Cerebellar cortex (tissue), 1 donor: Measurements from ENCODE around the gene PRKD3.

Experiments used
- DNase-seq: peaks from one replicate; pipeline ENCODE4 v3.0.0-alpha.2; 2015; ENCODE audit warnings: low spot score

PRKD3 gene

DNA sequence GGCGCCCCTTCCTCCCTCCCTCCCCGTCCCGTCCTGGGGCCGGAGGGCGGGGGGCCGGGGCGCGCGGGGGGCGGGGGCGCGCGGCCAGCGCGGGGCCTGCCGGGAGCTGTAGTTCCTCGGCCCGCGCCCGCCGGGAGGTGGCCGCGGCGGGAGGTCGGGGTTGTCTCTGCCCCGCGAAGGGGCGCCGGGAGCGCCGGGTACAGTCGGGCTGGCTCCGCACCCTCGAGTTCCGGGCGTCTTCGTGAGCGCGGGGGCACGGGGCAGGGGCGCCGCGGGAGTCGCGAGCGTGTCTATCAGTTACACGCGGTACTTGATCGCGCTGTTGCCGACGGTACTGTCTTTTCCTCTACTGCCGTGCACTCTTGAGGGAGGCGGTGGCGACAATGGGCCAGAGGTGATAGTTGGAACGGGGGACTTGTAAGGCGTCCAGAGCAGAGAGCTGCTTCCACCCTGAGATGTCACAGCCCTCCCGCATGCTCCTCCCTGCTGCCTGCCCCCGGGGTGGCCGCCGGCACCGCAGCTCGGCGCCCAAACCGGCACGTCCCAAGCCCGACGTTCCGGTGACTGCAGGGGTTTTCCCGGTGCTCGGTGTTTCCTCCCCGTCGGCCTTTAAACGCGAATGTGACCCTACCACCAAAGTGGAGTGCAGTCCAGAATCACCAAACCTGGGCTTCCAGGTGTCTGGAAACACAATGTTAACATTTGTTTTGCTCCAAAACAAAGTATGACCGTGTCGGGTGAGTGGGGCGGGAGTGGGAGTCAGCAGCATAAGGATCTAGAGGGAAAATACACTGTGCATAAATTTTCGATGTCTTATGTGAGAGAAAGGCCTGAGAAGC is at the start of gene PRKD3:
PRKD3 (minus strand) TSS at position 48 of the 839 bp plus-strand sequence. CDS start 8,309 bp downstream, outside the sequence.
- no peak for DNase-seq

DNA sequence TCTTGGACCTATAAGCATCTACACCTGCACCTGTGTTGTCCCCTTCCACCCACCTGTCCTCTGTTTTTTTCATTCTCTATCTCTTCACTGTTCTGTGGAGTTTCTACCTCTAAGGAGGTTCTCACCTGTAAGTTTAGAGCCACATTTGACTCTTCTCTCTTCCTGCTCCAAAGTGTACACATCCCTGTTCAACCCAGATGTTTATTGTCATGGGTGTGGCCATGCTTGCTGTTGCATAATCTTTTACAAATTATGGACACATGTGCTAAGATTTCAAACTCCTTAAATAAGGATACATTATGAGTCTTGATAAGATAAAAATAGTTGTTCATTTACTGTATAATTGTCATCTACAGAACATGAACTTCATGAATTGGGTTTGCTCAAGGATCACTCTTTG is 47.4 kb upstream of the PRKD3 start:
- no peak for DNase-seq

DNA sequence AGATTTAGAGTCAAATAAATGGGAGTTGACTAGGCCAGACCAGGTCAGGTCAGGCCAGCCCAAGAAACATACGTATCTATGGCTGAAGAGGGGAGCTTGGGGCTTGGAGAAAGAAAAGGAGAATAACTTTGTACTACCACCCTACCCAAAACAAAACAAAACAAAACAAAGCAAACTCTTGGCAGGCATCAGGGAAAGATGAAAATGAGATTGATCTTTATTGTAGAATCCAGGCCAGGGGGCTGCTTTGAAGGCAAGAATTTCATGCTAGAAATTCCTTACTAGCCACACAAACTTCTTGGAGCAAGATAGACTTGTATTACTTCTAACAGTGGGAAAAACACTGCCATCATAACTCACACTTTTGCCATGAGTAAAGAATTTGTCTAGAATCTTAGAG is 46.0 kb upstream of the PRKD3 start:
- no peak for DNase-seq

DNA sequence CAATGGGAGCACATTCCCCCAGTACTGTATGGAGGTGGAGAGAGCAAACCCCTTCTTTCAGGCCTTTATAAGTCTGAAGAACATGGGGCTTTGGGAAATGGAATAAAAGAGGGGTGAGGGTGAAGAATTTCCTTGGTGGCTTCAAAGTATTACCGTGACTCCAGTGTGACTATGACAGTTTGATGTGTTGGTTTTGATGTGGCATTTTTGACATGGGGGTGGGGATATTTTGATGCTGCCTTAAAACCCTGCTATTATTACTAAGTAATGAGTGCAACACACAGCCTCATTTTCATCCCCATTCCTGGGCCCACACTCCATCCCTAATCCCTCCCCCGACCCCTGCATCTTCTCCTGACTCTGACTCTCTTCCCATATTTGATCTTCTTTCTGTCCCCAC is 43.4 kb upstream of the PRKD3 start:
- DNase-seq: no peak

DNA sequence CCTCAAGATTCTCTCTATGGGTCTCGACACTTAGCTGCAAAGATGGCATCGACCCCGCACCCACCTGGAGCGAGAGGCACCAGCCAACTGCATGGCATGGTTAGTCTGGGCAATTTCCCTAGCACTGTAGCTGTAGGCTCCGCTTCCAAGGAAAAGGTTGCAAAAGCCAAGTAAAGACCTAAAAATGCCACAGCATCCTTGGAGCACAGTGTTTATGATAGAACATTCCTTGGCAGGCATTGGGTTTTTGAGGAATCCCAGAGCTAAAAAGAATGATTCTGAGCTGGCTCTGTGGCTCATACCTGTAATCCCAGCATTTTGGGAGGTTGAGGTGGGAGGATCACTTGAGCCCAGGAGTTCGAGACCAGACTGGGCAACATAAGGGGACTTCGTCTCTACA is 42.7 kb upstream of the PRKD3 start:
- DNase-seq: no peak

DNA sequence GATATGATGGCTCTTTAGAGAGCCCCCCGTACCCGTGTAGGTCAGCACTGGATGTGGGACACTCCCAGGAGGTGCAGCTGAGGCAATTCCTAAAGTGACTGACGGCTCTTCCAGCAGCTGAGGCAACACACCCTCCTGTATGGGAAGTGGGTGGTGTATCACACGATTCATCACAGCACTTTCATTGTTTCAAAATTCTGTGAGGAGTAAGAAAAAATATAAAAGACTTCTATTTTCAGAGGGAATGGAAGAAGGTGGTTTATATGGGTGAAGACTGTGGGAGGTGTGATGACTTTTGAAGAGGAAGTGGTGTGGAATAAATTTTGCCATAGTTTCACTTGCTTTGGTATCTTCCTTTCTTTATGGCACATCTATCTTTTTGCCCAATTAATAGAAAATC is 42.1 kb upstream of the PRKD3 start:
- DNase-seq: no peak

DNA sequence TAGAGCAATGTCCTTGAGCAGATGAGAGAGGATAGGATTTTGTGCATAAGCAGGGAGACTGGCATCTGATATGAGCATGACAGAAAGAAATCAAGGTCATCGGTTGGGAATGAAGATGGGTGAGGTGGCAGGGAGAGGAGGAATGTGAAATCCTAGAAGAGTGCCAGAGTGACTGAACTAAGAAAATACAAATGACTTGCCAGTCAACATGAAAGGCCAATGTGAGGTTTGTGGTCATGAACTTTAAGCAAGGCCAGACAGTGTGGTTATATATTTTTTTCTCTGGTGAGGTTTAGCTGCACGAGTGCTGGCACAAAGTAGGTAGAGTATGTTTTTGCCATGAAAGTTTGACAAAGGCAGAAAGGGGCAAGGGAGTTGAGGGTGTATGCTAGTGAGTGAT is 41.0 kb upstream of the PRKD3 start:
- DNase-seq: no peak

DNA sequence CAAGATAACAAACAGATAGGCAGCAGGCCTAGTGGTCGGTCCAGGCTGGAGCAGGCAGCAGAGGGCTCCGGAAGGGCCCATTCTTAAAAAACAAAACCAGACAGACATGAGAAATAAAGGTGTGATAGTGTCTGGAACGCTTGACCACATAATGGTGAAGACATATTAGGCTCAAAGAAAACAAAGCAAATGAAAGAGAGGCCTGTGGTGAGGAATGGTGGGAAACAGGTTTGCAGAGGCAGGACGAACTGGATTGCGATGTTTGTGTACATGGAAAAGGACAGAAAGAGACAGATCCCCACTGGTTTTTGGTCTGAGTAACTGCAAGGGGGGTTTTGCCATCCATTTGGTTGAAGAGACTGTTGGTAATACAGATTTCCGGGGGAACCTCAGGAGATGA is 39.7 kb upstream of the PRKD3 start:
- no peak for DNase-seq

DNA sequence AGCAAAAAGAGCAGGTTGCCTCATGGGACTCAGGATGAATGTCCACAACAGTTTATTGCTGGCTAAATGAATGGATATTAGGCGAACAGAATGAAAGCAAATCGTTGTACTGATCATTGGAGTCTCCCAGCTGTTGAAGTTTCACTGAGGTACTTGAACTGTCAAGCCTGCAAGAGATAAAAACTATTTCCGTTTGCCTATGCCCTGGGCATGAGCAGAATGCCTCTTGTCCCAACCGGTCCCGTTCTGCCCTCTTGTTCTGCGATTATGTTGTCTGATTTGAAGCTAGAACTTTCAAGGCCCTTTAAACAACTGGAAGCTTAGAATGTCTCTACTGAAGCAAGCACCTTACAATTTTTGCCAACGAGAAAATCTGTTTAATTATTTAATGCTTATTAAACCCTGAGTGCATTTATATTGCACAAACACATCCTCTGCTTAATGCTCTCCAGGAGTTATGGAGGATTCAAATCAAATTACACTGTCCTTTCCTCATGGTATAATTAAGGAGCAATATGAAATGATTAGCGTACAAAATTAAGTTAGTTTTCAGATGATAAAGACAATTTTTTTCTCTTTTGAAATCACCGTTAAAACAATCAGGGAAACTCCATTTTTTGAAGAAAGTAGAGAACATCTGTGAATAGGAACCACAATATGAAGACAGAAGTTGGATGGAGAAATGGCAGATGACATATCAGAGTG is 37.5 kb upstream of the PRKD3 start:
- DNase-seq: no peak

DNA sequence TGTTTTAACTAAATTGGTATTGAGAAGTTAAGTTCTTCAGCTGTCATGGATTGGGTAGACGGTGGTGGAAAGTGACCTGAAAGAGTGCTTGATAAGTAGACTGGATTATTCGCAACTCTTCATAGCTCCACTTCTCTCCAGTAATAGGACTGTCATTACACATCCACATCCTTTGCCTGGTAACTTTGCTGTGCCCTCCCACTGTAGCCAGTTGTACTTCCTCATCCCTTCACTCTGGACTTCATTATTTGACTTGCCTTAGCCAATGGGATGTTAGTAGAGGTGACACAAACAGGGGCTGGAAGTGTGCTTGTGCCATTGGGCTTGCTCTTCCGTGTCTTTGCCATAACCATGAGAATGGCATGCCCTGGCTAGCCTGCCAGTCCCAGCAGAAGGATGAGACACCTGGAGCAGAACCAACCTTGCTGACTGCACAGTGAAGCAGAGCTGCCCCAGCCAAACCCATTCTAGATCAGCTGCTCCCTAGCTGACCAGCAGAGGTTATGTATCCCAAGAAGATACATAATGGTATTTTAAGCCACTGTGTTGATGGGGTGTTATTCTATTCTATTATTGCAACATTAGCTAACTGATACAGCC is 36.7 kb upstream of the PRKD3 start:
- no peak for DNase-seq

DNA sequence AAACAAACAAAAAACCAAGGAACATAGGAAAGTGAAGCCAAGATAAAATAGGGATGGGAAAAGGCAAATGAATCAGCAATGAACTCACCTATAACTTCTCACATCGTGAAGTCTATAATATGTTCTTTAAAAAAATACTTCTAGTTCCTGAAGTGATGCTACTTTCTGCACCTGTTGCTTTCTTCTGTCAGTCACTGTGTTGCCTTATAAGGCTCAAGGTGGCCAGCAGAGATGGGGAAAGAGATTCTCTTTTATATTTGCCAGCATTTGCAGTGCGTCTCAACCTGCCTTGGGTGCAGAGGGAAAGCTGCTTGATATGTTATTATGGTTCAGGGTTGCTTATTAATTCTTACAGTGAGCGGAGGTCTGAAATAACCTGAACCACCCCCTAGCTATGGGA is 33.8 kb upstream of the PRKD3 start:
- DNase-seq: no peak

DNA sequence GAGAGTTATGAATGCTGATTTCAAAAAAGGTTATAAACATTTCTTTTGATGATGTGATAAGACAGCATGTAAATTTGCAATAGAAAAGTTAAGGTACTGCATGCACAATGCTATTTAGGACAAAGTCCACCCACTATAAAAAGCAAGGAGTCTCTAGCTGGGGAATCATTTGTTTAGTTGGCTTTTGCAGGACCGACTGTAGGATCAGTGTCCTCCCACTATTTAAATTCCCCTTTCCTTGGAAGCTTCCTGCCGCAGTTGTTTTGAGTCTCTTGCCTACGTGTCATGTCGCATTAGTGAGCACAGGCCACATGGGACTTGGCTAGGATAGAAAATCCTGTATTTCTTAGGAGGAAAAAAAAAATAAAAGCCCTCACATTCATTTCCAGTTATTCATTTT is 32.9 kb upstream of the PRKD3 start:
- DNase-seq: no peak

DNA sequence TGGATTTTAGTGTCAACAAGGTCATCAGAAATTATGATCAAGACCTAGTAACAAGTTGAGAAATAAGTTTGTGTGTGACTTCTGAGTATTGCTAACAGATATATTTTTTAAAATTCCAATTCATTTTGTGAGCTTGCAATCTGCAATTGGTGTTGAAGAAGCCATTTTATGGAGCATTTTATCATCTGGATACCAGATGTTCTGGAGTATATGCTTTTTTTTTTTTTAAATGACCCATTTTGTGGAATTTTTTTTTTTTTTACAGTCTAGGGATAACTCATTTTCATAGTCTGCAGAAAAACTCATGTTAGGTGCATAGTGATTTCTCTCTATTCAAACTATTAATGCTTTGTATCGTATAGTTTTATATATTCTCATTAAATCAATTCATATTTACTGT is 32.4 kb upstream of the PRKD3 start:
- no peak for DNase-seq

DNA sequence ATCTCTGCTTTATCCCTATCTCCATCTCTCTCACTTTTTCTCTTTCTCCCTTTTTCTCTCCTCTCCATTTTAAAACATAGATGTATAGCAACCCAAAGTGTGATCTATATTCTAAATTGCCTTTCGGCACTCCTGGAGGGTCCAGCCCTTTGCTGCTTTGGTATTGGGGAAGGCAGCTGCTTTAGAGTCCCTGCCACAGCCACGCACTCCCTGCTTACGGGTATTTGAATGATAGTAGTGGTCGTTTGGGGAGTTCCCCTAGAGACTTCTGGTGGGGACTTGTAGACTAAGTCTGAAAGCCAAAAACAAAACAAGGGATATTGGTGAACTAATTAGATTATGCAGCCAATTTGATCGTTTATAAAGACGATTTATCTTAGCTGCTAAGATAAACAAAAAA is 31.7 kb upstream of the PRKD3 start:
- DNase-seq: no peak

DNA sequence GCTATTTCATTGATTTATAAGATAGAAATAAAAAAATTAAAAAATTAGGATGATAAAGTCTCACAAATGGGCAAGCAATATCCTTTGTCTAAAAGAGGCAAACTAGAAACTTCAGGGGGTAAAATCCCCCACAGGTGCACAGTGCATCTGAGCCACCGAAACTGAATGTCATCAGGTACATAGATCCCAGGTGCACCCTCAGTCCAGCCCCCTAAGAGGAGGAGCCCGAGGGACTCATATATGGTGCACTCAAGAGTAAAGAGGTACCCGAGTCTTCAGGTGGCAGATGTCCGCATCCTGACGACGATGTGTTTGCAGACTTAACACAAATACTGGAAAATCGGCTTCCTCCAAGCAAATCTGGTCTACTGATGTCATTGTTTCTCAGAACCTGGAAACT is 31.1 kb upstream of the PRKD3 start:
- no peak for DNase-seq

DNA sequence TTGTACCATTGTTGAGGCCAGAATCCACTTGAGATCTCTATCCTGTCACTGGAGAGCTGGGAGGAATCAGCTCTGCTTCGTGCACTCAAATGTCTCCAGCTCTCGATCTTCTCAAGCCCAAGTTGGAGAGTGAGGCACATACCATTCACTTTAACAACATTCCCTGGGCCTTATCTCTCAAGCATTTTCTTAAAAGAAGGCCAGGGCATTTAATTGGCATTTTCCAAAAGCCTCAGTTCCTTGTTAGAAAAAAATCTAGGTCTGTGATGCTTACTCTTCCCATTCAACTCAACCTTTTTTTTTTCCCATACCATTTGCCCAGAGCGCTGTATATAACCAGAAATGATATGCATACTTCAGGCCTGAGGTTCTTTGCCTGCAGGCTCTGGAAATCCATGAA is 29.9 kb upstream of the PRKD3 start:
- no peak for DNase-seq

DNA sequence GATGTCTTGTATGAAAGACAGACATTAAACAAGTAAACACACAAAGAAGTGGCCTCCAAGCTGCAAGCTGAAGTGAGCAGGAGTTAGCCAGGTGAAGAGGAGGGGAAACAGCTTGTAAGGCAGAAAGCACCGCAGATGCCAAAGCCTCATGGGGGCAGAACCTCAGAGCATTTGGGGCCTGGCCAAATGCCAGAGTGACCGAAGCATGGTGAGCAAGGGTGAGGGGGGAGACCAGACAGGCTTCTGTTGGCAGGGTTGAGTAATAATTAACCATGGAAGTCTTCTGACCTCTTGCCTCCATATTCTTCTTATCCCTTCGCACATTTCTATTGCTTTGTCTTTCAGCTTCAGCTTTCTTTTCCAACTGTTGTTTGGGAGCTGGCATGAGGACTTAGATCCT is 25.4 kb upstream of the PRKD3 start:
- no peak for DNase-seq

DNA sequence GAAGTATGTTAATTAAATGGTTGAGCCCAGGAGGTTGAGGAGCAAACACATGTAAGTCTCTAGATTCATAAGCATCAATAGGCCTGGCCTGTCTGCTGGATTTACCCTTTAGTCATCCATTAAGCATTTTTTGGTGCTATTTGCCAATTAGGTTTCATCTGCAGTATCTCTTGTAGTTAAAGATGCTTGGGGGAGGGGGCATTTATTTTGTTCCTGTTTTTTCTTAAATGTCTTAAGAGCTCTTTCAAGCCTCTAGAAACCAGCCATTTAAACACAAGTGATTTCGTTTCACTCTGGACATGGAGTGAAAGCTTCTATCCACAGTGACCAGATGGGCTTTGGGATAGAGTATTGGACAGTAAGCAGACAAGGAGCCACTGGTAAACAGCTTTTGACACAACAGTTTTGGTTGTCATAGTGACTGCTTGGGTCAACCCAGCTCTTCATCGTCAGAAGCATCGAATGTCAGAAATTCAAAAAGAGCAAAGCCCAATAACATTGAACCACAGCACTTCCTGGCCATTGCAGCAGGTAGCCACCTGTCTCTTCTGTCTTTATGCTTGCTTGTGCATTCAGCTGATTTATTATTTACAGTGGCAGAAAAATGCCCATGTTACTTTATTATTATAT is 24.7 kb upstream of the PRKD3 start:
- DNase-seq: no peak

DNA sequence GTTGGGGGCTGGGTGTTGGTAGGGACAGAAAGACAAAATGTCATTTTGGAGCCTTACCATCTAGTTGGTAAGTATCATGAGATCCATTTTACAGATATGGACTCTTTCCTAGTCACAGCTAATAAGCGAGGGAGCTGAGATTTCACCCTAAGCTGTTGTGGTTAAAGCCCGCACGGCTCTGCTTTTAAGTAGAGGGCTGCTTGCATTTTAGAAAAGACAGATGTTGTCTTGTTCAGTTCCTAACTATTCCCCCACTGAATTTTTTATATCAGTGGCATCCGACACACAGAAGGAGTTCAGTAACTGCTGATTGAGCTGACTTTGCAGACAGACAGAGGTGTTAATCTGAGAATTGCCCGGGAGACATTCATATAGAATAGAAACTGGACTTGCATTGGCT is 23.5 kb upstream of the PRKD3 start:
- no peak for DNase-seq

DNA sequence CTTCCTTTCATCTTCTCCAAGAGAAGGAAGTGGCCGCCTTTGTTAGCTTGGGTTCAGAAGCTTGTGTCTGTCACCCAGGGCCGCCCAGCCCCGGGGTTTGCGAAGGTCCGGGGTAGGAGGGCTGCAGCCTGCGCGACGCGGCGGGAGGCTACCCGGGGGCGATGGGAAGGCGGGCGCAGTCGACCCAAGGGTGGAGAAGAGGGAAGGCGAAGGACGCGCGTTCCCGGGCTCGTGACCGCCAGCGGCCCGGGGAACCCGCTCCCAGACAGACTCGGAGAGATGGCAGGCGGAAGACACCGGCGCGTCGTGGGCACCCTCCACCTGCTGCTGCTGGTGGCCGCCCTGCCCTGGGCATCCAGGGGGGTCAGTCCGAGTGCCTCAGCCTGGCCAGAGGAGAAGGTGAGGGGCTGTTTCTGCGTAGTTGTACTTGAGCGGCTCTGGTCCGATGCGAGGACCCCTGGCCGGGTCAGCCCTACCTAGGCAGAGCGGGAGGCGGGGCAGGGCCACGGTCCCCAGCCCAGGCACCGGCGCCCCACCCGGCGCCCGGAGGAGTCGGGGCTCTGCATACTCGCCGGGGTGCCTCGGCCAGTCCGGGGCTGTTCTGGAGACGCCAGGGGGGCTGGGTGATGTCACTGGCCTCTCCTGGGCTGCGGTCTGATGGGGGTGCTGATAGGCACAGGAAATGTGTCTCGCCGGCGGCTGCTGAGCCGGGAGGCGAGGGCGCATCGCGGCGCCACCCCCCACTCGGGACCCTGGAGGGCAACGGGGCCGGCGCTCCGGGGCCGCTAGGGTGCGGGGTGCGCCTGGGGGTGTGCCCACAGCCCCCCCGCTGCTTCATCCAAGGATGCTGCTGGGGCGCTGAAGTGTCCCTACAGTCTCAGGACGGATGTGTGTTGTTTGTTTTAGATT is 20.1 kb upstream of the PRKD3 start, which contains the start of gene QPCT:
QPCT (plus strand) TSS at position 178 of the 909 bp plus-strand sequence; CDS start at position 280, 102 bp downstream.
- no peak for DNase-seq
